KBM-7 (cell line): ENCODE results near the gene ANKRD36.
"Not testable (repeated sequence)": the region's sequence is repeated elsewhere in the genome, so short reads cannot be mapped to it uniquely, and the experiment has no call there.

Experiments used
- DNase-seq: peaks from one replicate; pipeline ENCODE4 v3.0.0-alpha.2; 2015
- in situ Hi-C: fragments of 300-500 bp; cut with MboI; formaldehyde crosslinking; loops from 2 replicates; pipeline ENCODE4 v1.14.3; 2020; ENCODE audit warnings: low sequenced_read_pairs, low pct_unique_long_range_greater_than_20kb, mixed read lengths

Gene ANKRD36

DNA sequence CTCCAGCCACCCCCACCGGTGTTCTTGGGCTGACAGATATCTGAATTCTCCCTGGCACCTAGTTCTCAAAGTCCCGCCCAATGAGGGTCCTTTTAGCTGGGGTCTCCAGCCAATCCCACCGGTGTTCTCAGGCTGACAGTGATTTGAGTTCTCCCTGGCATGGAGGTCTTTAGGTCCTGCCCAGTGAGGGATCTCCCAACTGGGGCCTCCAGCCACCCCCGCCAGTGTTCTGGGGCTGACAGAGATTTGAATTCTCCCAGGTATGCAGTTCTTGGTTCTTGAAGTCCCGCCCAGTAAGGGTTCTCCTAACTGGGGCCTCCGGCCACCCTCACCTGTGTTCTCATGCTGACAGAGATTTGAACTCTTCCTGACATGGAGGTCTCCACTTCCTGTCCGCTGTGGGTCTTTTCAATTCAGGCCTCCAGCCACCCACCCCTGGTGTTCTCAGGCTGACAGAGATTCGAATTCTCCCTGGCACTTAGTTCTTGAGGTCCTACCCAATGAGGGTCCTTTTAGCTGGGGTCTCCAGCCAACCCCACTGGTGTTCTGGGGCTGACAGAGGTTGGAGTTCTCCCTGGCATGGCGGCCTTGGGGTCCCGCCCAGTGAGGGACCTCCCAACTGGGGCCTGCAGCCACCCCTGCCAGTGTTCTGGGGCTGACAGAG is 154.6 kb downstream of the ANKRD36 start:
- peak; percentile 0 for DNase-seq
- in situ Hi-C loops: no loop called here

DNA sequence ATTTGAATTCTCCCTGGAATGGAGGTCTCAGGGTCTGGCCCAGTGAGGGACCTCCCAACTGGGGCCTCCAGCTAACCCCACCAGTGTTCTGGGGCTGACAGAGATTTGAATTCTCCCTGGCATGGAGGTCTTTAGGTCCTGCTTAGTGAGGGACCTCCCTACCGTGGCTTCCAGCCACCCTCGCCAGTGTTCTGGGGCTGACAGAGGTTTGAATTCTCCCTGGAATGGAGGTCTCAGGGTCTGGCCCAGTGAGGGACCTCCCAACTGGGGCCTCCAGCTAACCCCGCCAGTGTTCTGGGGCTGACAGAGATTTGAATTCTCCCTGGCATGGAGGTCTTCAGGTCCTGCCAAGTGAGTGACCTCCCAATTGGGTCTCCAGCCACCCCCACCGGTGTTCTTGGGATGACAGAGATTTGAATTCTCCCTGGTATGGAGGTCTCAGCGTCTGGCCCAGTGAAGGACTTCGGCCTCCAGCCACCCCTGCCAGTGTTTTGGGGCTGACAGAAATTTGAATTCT is 155.2 kb downstream of the ANKRD36 start:
- DNase-seq, in situ Hi-C loops: not testable (repeated sequence)

DNA sequence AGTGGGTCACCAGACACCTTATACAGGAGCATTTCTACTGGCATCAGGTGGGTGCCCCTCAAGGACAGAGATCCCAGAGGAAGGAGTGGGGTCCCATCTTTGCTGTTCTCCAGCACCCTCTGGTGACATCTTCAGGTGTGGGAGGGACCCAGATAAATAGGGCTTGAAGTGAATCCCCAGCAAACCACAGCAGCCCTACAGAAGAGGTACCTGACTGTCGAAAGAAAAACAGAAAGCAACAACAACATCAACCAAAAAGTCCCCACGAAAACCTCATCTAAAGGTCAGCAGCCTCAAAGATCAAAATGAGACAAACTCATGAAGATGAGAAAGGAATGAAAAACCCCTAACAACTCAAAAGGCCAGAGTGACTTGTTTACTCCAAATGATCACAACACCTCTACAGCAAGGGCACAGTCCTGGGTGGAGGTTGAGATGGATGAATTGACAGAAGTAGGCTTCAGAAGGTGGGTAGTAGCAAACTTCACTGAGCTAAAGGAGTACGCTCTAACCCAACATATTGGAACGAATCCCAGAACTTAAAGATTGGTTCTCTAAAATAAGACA is 163.4 kb downstream of the ANKRD36 start:
- in situ Hi-C loops, DNase-seq: not testable (repeated sequence)

DNA sequence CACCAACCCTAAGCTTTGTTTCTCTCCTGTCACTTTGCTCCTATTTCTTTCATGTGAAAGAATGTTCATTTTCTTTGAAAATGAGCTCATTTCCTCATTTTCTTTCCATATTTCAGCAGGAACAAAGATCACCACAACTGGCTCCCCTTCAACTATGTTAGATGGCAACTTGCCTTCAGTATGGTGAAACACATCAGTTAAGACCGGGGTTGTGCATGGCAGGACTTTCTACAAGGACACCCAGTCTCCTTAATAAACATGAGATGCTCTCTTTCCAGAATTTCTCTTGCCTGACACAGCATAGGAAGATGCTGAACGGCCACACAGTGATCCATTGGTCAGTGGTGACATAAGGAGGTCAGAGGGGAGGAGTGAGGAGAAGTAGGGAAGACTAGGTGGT is 172.2 kb downstream of the ANKRD36 start:
- in situ Hi-C loops, DNase-seq: not testable (repeated sequence)

DNA sequence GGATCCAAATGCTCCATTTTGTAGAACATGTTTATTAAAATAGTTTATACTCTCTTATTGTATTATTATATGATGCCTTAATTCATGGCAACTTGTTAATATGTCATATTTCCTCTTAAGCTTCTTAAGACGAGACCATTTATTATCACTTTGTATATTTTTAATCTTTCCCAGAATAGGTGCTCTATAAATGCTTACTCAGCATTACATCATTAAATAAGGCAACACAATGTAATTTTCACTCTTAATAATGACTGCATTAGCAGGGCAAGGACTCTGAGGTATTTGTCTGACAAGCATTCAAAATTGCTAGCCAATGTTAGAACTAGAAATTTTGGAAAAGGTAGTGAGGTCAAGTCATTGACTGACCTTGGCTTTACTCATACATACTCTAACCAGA is 180.7 kb downstream of the ANKRD36 start:
- in situ Hi-C loops, DNase-seq: not testable (repeated sequence)
